ENCODE data around the gene RAB5IF.
"Not testable (repeated sequence)": the region's sequence is repeated elsewhere in the genome, so short reads cannot be mapped to it uniquely, and the experiment has no call there.

RAB5IF gene

GRCh38 chr20:36631646-36632045, 26.1 kb downstream of the RAB5IF start:
- no peak for DNase-seq

DNA sequence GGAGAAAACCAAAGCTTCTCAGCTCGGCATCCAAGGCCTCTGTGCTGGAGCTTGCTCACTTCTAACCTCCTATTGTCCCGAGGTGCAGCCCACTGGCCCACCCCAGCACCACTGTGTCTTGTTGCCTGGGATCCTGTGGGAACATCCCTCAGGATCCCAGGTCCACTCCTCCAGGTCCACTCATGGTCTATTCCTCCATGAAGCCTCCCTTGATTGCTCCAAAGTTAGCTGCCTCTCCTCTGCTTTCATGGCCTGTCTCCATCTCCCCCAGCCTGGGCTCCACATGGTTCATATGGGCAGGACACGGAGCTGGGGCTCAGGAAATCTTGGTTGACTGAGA, 26.5 kb downstream of the RAB5IF start:
- DNase-seq = no peak

GRCh38 chr20:36632487-36633284, 27.1 kb downstream of the RAB5IF start:
- DNase-seq = no peak

DNA sequence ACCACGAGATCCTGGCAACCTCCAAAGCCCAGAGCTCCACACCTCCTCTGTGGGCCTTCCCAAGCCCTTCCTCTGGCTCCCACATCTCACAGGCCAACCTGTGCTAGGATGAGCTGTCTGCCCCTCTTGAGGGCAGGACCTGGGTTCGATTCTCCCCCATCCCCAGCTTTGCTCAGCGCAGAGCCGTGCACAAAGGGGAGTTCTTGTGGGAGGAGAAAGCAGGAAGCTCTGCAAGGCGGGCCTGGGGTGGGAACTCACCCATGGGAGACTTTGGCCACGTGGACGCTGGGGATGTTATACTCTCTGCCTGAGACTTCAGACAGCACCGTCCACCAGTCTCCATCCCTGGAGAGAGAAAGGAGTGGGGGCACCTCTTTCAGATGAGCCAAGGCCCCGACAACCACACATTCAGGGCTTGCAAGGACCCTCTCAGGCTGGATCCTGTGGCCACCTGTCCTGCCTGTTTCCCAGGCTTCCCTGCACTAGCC, 27.8 kb downstream of the RAB5IF start:
- no peak for DNase-seq

- DNase-seq = no peak
Measured at GRCh38 chr20:36634342-36634741, 28.8 kb downstream of the RAB5IF start.

DNA sequence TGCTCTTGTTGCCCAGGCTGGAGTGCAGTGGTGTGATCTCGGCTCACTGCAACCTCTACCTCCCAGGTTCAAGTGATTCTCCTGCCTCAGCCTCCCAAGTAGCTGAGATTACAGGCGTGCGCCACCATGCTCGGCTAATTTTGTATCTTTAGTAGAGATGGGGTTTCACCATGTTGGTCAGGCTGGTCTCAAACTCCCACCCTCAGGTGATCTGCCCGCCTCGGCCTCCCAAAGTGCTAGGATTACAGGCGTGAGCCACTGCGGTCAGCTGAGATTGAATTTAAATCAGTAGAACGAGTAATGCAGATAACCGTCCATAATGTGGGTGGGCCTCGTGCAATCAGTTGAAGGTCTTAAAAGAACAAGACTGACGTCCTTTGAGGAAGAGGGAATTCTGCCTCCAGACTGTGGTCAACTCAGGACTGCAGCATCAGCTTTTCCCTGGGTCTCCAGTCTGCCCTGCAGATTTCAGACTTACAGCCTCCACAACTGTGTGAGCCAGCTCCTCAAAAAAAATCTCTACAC, 33.4 kb downstream of the RAB5IF start:
- DNase-seq = not testable (repeated sequence)

DNA sequence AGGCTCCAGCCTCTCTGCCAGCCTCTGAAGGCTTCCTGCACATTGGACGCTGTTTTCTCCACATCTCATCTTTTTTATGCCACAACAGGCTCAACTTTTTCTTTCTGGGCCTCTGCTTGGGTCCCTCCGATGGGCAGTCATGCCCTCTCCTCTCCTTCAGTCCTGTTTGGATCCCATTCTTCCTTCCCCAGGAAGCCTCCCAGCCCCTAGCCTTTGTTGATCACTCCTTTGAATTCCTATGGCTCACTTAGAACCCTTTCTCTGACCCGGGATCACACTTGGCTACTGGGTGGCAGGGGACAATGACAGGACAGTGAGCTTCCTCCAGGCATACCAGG, 35.9 kb downstream of the RAB5IF start:
- DNase-seq = no peak

DNA sequence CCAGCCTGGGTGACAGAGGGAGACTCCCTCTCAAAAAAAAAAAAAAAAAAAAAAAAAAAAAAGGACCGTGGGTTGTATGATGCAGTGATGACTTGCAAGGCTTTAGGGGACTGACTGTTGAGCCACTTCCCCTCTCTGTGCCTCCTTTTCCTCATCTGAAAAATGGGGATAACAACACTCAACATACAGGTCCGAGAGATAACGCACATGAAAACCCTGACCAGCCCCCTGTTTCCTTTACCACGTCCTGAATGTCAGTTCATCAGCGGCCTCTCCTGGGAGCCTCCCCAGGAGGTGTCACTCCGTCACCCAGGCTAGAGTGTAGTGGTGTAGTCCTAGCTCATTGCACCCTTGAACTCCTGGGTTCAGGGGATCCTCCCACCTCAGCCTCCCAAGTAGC, 36.6 kb downstream of the RAB5IF start:
- no peak for DNase-seq

- DNase-seq = no peak
Measured at GRCh38 chr20:36644032-36644705, 38.6 kb downstream of the RAB5IF start.

DNA sequence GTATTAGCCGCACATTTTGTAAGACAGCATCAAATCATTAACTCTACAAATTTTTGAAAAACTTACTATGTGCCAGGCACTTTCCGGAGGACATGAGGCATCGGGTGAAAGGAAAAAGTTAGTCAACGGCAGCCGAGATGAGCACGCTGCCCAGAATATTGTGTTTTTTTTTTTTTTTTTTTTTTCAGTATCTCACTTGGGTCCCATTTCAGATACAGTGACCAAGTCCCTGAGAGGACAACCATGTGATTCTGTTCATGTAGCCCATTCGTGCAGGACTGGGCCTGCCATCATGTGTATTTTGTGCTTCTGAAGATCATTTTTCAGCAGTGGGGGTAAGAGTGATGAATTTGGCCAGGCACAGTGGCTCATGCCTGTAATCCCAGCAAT, 39.1 kb downstream of the RAB5IF start:
- DNase-seq = no peak

GRCh38 chr20:36645353-36645752, 39.8 kb downstream of the RAB5IF start:
- DNase-seq = no peak

DNA sequence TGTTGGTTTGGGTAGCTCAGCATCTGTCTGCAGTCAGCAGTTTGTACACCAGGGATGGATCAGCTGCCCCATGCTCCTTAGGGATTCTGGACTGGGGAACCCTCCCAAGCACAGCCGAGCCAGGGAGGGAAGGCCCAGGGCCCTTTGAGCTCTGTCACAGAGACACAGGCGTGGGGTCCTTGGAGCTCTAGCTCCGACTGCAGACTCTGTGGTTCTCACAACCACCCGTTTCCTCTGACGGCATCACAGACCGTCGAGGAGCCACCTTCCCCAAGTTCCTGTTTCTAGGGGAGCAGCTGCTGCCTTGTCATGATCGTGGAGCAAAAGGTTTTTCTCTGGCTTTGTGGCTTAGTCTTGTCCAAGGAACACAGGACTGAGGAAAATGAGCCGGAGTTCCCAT, 40.4 kb downstream of the RAB5IF start, which contains the start of gene SLA2:
SLA2 (minus strand) TSS at position 199 of the 400 bp plus-strand sequence. CDS start 4,861 bp downstream, outside the sequence.
- DNase-seq = no peak

- no peak for DNase-seq
Measured at GRCh38 chr20:36646678-36647077, 41.1 kb downstream of the RAB5IF start.

- no peak for DNase-seq
Measured at GRCh38 chr20:36647196-36648121, 41.9 kb downstream of the RAB5IF start.

DNA sequence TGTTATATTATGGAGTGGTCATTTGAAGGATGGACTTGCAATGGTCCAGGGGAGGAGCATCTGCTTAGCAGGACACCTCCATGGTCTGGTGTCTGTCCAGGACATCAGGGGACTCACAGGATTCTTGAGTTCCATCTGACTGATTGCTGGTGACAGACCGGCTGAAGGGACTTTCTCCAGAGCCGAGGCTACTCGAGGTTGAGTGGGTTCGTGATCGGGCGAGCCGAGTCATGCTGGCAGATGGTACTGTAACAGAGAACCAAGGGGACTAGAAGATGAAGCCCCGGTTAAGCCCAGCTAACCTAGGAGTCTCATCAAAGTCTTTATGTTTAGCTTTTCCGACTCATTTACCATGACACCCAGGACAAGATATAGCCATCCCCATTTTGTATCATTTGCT, 47.9 kb downstream of the RAB5IF start:
- no peak for DNase-seq

GRCh38 chr20:36654506-36654905, 48.9 kb downstream of the RAB5IF start:
- DNase-seq = no peak

- DNase-seq = no peak
Measured at GRCh38 chr20:36655004-36655403, 49.4 kb downstream of the RAB5IF start.

GRCh38 chr20:36656733-36657132, 51.2 kb downstream of the RAB5IF start:
- DNase-seq = no peak

GRCh38 chr20:36658300-36658699, 52.7 kb downstream of the RAB5IF start:
- DNase-seq = no peak
